H1 (cell line): Measurements from ENCODE around the gene NFAT5. TPM values are rescaled to one million over a fixed set of nuclear protein-coding genes. Genes with fewer than 3 reads are reported as not detected.

Source experiments
- CTCF ChIA-PET: fragments of 300-600 bp; sonication (Branson Sonifier 250); formaldehyde crosslinking; loops from one replicate; lab custom pipeline; 2021; ENCODE audit not compliant: partially characterized antibody; lab: Charles Lee
- POLR2A ChIA-PET: fragments of 300-600 bp; sonication (Branson Sonifier 250); formaldehyde crosslinking; loops from one replicate; lab custom pipeline; 2021; ENCODE audit warnings: inconsistent platforms; ENCODE audit not compliant: partially characterized antibody; lab: Charles Lee
- DNase-seq, 2 experiments: peaks; one replicate each; pipeline versions ENCODE4 v3.0.0 to v3.0.0-alpha.2; 2010 to 2022; ENCODE audit warnings: low spot score in 2 of 2, low read depth in 1 of 2, mixed read lengths in 1 of 2
- FAIRE-seq: peaks from 2 replicates; lab custom pipeline; 2011; peaks lifted over from hg19 to GRCh38; lab: Jason Lieb, UNC
- H2AFZ ChIP-seq: 2 replicates; pipeline ENCODE4 v1.8.1; 2012; ENCODE audit warnings: low read length, inconsistent platforms
- H2AK5ac ChIP-seq: 2 replicates; pipeline ENCODE4 v1.6.1; 2013; ENCODE audit warnings: low read depth, low read length
- H2BK120ac ChIP-seq: replicated peaks from 2 replicates; pipeline ENCODE3; 2013; ENCODE audit warnings: low read depth, low read length, inconsistent platforms
- H2BK12ac ChIP-seq: 2 replicates; pipeline ENCODE4 v1.6.1; 2013; ENCODE audit warnings: low read depth, low read length
- H2BK15ac ChIP-seq: 2 replicates; pipeline ENCODE4 v1.6.1; 2013; ENCODE audit warnings: low read length
- H2BK20ac ChIP-seq: 2 replicates; pipeline ENCODE4 v1.6.1; 2013; ENCODE audit warnings: low read length
- H2BK5ac ChIP-seq: 2 replicates; pipeline ENCODE4 v1.6.1; 2013; ENCODE audit warnings: low read depth, low read length
- H3K14ac ChIP-seq: 2 replicates; pipeline ENCODE4 v1.6.1; 2013; ENCODE audit warnings: inconsistent platforms; ENCODE audit not compliant: insufficient read length
- H3K18ac ChIP-seq: 2 replicates; pipeline ENCODE4 v1.6.1; 2013; ENCODE audit warnings: low read length; ENCODE audit errors: extremely low read depth
- H3K23ac ChIP-seq: 2 replicates; pipeline ENCODE4 v1.6.1; 2013; ENCODE audit warnings: inconsistent platforms; ENCODE audit not compliant: insufficient read length
- H3K23me2 ChIP-seq: 2 replicates; pipeline ENCODE4 v1.6.1; 2013; ENCODE audit warnings: low read depth, low read length
- H3K27ac ChIP-seq: 2 replicates; pipeline ENCODE4 v1.6.1; 2011; ENCODE audit warnings: low read depth, low read length, inconsistent platforms
- H3K27me3 ChIP-seq, 4 experiments: replicated peaks in 1 of 4; 1 replicate in 1 of 4; 2 replicates in 3 of 4; pipeline versions ENCODE4 v1.6.1 to v1.8.1; 2011 to 2013; ENCODE audit warnings: low read length in 3 of 4, mild to moderate bottlenecking in 3 of 4, inconsistent platforms in 2 of 4, mixed read lengths in 2 of 4, moderate library complexity in 1 of 4; ENCODE audit not compliant: control insufficient read depth in 3 of 4, insufficient read depth in 3 of 4; ENCODE audit errors: extremely low read depth in 1 of 4
- H3K36me3 ChIP-seq, 4 experiments: 2 replicates each; pipeline versions ENCODE4 v1.6.1 to v1.8.1; 2011 to 2013; ENCODE audit warnings: mild to moderate bottlenecking in 4 of 4, low read length in 3 of 4, moderate library complexity in 2 of 4, control low read depth in 1 of 4, inconsistent platforms in 1 of 4; ENCODE audit not compliant: insufficient read depth in 4 of 4, control insufficient read depth in 2 of 4
- H3K4ac ChIP-seq: replicated peaks from 2 replicates; pipeline ENCODE3; 2013; ENCODE audit warnings: low read length, low read depth, mixed read lengths, inconsistent platforms; ENCODE audit not compliant: insufficient read length
- H3K4me1 ChIP-seq, 4 experiments: replicated peaks in 1 of 4; 1 replicate in 1 of 4; 2 replicates in 3 of 4; pipeline versions ENCODE4 v1.6.1 to v1.8.1; 2011 to 2013; ENCODE audit warnings: low read length in 3 of 4, inconsistent platforms in 2 of 4, mixed read lengths in 1 of 4; ENCODE audit not compliant: insufficient read depth in 4 of 4, control insufficient read depth in 3 of 4
- H3K4me2 ChIP-seq, 2 experiments: 2 replicates each; pipeline versions ENCODE4 v1.6.1 to v1.8.1; 2011 to 2013; ENCODE audit warnings: low read depth in 2 of 2, low read length in 2 of 2, control low read depth in 1 of 2, inconsistent platforms in 1 of 2, mild to moderate bottlenecking in 1 of 2; ENCODE audit not compliant: insufficient read depth in 1 of 2
- H3K4me3 ChIP-seq, 4 experiments: fragments of 200-600, 300-600 bp in 1 of 4; sonication (generic), shearing (Covaris generic), sonication (Bioruptor Twin) in 1 of 4; 2 replicates each; pipeline versions ENCODE4 v1.5.1 to v1.8.1; 2011 to 2016; ENCODE audit warnings: low read length in 4 of 4, low read depth in 3 of 4, control low read depth in 2 of 4, inconsistent platforms in 2 of 4, mild to moderate bottlenecking in 2 of 4, mixed read lengths in 1 of 4, moderate library complexity in 1 of 4; ENCODE audit not compliant: insufficient read depth in 2 of 4; ENCODE audit errors: extremely low read depth in 1 of 4
- H3K56ac ChIP-seq: replicated peaks from 2 replicates; pipeline ENCODE3; 2013; ENCODE audit warnings: low read depth, mild to moderate bottlenecking, mixed read lengths, low read length, inconsistent platforms; ENCODE audit not compliant: insufficient read length
- H3K79me1 ChIP-seq: 2 replicates; pipeline ENCODE4 v1.6.1; 2013; ENCODE audit warnings: low read depth, low read length, control low read depth
- H3K79me2 ChIP-seq, 2 experiments: 2 replicates each; pipeline versions ENCODE4 v1.6.1 to v1.8.1; 2012 to 2013; ENCODE audit warnings: low read length in 2 of 2, mild to moderate bottlenecking in 2 of 2, inconsistent platforms in 1 of 2; ENCODE audit not compliant: insufficient read depth in 2 of 2, control insufficient read depth in 1 of 2
- H3K9ac ChIP-seq, 4 experiments: replicated peaks in 1 of 4; 1 replicate in 1 of 4; 2 replicates in 3 of 4; pipeline versions ENCODE4 v1.6.1 to v1.8.1; 2011 to 2013; ENCODE audit warnings: low read depth in 3 of 4, low read length in 3 of 4, control low read depth in 2 of 4, mild to moderate bottlenecking in 2 of 4, moderate library complexity in 2 of 4, inconsistent platforms in 1 of 4; ENCODE audit errors: extremely low read depth in 1 of 4
- H3K9me3 ChIP-seq, 2 experiments: 2 replicates each; pipeline versions ENCODE4 v1.6.1 to v1.8.1; 2012 to 2013; ENCODE audit warnings: mild to moderate bottlenecking in 2 of 2, moderate library complexity in 2 of 2, control low read depth in 1 of 2, inconsistent platforms in 1 of 2, low read depth in 1 of 2, low read length in 1 of 2, mixed read lengths in 1 of 2; ENCODE audit not compliant: insufficient read depth in 2 of 2
- H4K20me1 ChIP-seq, 2 experiments: replicated peaks in 1 of 2; 2 replicates each; pipeline versions ENCODE3 to v1.8.1; 2011 to 2013; ENCODE audit warnings: inconsistent platforms in 2 of 2, low read length in 2 of 2, mild to moderate bottlenecking in 1 of 2; ENCODE audit not compliant: insufficient read depth in 2 of 2, control insufficient read depth in 1 of 2
- H4K5ac ChIP-seq: 2 replicates; pipeline ENCODE4 v1.6.1; 2013; ENCODE audit warnings: low read length, low read depth, mixed read lengths, inconsistent platforms; ENCODE audit not compliant: insufficient read length
- H4K8ac ChIP-seq: 2 replicates; pipeline ENCODE4 v1.8.0; 2013; ENCODE audit warnings: mild to moderate bottlenecking, moderate library complexity, low read length, inconsistent platforms; ENCODE audit not compliant: insufficient read depth; ENCODE audit errors: extremely low read depth
- H4K91ac ChIP-seq: replicated peaks from 2 replicates; pipeline ENCODE3; 2013; ENCODE audit warnings: low read length, mixed read lengths, inconsistent platforms; ENCODE audit not compliant: insufficient read length
- ASH2L ChIP-seq: fragments of 200-600, 300-600 bp; sonication (generic); IDR thresholded peaks from one replicate; pipeline ENCODE4 v1.7.1; 2017; ENCODE audit warnings: low read length
- MAX ChIP-seq: IDR thresholded peaks from 2 replicates; pipeline ENCODE4 v1.6.1; 2012; ENCODE audit warnings: inconsistent platforms
- WGBS, 2 experiments: shearing (Covaris generic) in 1 of 2; methylation state at CpG; one replicate each; pipeline versions ENCODE4 v1.1.6 to v1.1.7; 2013 to 2015; ENCODE audit warnings: low lambda C conversion rate in 2 of 2, mixed read lengths in 2 of 2, inconsistent platforms in 1 of 2, low coverage in 1 of 2, missing lambda C conversion rate in 1 of 2; ENCODE audit not compliant: insufficient replicate concordance in 2 of 2, insufficient coverage in 1 of 2, insufficient read length in 1 of 2; ENCODE audit errors: extremely low coverage in 1 of 2, missing lambda C conversion rate in 1 of 2; 5-methylcytosine and 5-hydroxymethylcytosine counted together
- polyA plus RNA-seq, 7 experiments: library from polyadenylated mRNA; depleted of rRNA in 3 of 7; stranded (reverse) in 5 of 7; unstranded in 2 of 7; fragments of >200 nt in 5 of 7; fragments of 200-250 nt in 2 of 7; gene quantifications; 1 replicate in 5 of 7; 2 replicates in 1 of 7; 4 replicates in 1 of 7; pipeline versions ENCODE4 v1.2.1 to v1.2.3, GENCODE V29; 2011 to 2013; ENCODE audit warnings: missing spikeins in 2 of 7, mixed read lengths in 2 of 7
- total RNA-seq: library from RNA; stranded (reverse); fragmentation: NEBNext Ultra II Directional; extraction: Animal tissue kit (Norgen Biotek cat#: 25700); gene quantifications from 2 replicates; pipeline ENCODE4 v1.2.1, GENCODE V29; 2021
- TF ChIP-seq, protein P1 (sequence below): IDR thresholded peaks from 2 replicates; pipeline ENCODE4 v1.6.1; 2012; ENCODE audit warnings: inconsistent platforms

The NFAT5 gene
- total and polyA plus RNA-seq, 2 of the 8 experiments (the other 6 are each of a cell fraction or from before 2014, with no cell fraction given): 8.9 to 29.0 TPM

DNA sequence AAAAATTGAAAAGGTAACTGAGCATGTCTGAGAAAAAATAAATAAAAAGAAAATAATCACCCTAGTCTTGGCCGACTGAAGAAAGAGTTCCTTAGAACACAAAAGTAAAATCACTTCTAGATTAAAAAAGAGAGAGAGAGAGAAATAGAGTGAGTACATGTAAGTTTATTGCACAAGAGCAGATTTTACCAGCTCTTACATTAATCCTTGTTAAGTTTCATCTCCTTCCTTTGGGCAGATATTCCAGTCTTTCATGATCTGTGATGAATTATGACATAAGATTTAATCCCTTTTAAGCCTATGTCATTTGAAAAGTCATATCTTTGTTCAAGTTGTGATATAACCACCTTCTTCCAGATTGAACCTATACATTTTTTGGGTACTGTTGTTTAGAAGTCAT lies 54.8 kb downstream of the NFAT5 start:
- no peak overlapping the region for H3K4ac ChIP-seq
- TF ChIP-seq, protein P1, sequence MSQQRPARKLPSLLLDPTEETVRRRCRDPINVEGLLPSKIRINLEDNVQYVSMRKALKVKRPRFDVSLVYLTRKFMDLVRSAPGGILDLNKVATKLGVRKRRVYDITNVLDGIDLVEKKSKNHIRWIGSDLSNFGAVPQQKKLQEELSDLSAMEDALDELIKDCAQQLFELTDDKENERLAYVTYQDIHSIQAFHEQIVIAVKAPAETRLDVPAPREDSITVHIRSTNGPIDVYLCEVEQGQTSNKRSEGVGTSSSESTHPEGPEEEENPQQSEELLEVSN: no peak
- TF ChIP-seq ASH2L (no peak), MAX (no peak)
- no peak overlapping the region for H4K91ac ChIP-seq
- WGBS, 2 experiments: 75% methylated on average over 1 of the region's 1 CpG; no CpG with 5 or more reads in 1 of the 2 experiments
- H3K23me2 ChIP-seq: no peaks in the 10 kb centered on the region
- H2AK5ac ChIP-seq: no peak overlapping the region
- no peak overlapping the region for H4K5ac ChIP-seq
- H3K4me2 ChIP-seq: no peak overlapping the region
- H3K4me3 ChIP-seq: no peak overlapping the region
- H4K8ac ChIP-seq: no peak overlapping the region
- H2BK20ac ChIP-seq: no peak overlapping the region
- DNase-seq: no peak
- no peak overlapping the region for H3K56ac ChIP-seq
- H3K4me1 ChIP-seq: peaks cover 0 to 4% (median 0%) of the 10 kb centered on the region in 4 experiments; a peak in 1 of 7 replicates
- H3K27me3 ChIP-seq: no peaks in the 10 kb centered on the region
- no peak overlapping the region for H3K14ac ChIP-seq
- no peak for FAIRE-seq
- 0 out of 2 replicates have a peak, but pooled peaks cover 3% of the 10 kb centered on the region for H3K79me1 ChIP-seq
- H3K23ac ChIP-seq: no peak overlapping the region
- POLR2A ChIA-PET: no interaction called here
- H2BK5ac ChIP-seq: no peak overlapping the region
- H2BK120ac ChIP-seq: no peak overlapping the region
- peaks cover 0 to 5% of the 10 kb centered on the region in 2 experiments; a peak in 1 of 4 replicates for H3K79me2 ChIP-seq
- no peaks in the 10 kb centered on the region for H3K9me3 ChIP-seq
- CTCF ChIA-PET: interaction anchor here (0.5 kb wide), 1 partner anchor 207 kb away, joined by 5 read pairs; no protein-coding TSS in a partner anchor
- no peak overlapping the region for H2BK15ac ChIP-seq
- no peaks in the 10 kb centered on the region for H4K20me1 ChIP-seq
- H2BK12ac ChIP-seq: no peak overlapping the region
- no peaks in the 10 kb centered on the region for H3K36me3 ChIP-seq
- no peak overlapping the region for H2AFZ ChIP-seq
- no peak overlapping the region for H3K18ac ChIP-seq
- H3K9ac ChIP-seq: no peak overlapping the region
- no peak overlapping the region for H3K27ac ChIP-seq
